Stimulated activated CD8-positive, alpha-beta memory T cell treated with anti-CD3 and anti-CD28 coated beads, Interleukin-2, amount 100 ng/mL, for 1 hour (primary cell): Measurements from ENCODE around the gene TMEM38B.
"Not testable (repeated sequence)": the region's sequence is repeated elsewhere in the genome, so short reads cannot be mapped to it uniquely, and the experiment has no call there.

Experiments
- DNase-seq, 2 donors: peaks; one replicate each; pipeline ENCODE4 v3.0.0-alpha.2; 2020; ENCODE audit warnings: low read depth in 2 of 2

TMEM38B gene

GRCh38 chr9:105722099-105722498 lies 27.8 kb downstream of the TMEM38B start:
- DNase-seq: no peak

- no peak for DNase-seq
Observed at GRCh38 chr9:105725370-105725769, 31.0 kb downstream of the TMEM38B start.

GRCh38 chr9:105728230-105728629 lies 33.9 kb downstream of the TMEM38B start:
- DNase-seq: not testable (repeated sequence)

- DNase-seq: not testable (repeated sequence)
Observed at GRCh38 chr9:105731420-105731819, 37.1 kb downstream of the TMEM38B start.

GRCh38 chr9:105735366-105735765 lies 41.0 kb downstream of the TMEM38B start:
- no peak for DNase-seq

GRCh38 chr9:105737205-105737604 lies 42.9 kb downstream of the TMEM38B start:
- DNase-seq: no peak

GRCh38 chr9:105742088-105742487 lies 47.7 kb downstream of the TMEM38B start:
- no peak for DNase-seq

GRCh38 chr9:105747325-105747724 lies 53.0 kb downstream of the TMEM38B start:
- not testable (repeated sequence) for DNase-seq

- no peak for DNase-seq
Observed at GRCh38 chr9:105751761-105752160, 57.4 kb downstream of the TMEM38B start.

- DNase-seq: no peak
Observed at GRCh38 chr9:105757496-105758251, 63.3 kb downstream of the TMEM38B start.

GRCh38 chr9:105760053-105760452 lies 65.7 kb downstream of the TMEM38B start:
- DNase-seq: no peak

GRCh38 chr9:105782561-105783494 lies 88.5 kb downstream of the TMEM38B start:
- DNase-seq: not testable (repeated sequence)

- DNase-seq: not testable (repeated sequence)
Observed at GRCh38 chr9:105783495-105783872, 89.1 kb downstream of the TMEM38B start.

GRCh38 chr9:105786796-105787195 lies 92.5 kb downstream of the TMEM38B start:
- not testable (repeated sequence) for DNase-seq

GRCh38 chr9:105816202-105816744 lies 121.9 kb downstream of the TMEM38B start:
- DNase-seq: no peak

GRCh38 chr9:105816981-105817380 lies 122.6 kb downstream of the TMEM38B start:
- no peak for DNase-seq

GRCh38 chr9:105818903-105819302 lies 124.6 kb downstream of the TMEM38B start:
- no peak for DNase-seq

- no peak for DNase-seq
Observed at GRCh38 chr9:105822814-105823213, 128.5 kb downstream of the TMEM38B start.
